ENCODE measurements around the gene EVI5. TPM values are rescaled to one million over a fixed set of nuclear protein-coding genes. Genes with fewer than 3 reads are reported as not detected.
"Not testable (repeated sequence)": the region's sequence is repeated elsewhere in the genome, so short reads cannot be mapped to it uniquely, and the experiment has no call there.

Gene EVI5
- total RNA-seq, 1 experiment from 2014 or later: 19.5 TPM

DNA sequence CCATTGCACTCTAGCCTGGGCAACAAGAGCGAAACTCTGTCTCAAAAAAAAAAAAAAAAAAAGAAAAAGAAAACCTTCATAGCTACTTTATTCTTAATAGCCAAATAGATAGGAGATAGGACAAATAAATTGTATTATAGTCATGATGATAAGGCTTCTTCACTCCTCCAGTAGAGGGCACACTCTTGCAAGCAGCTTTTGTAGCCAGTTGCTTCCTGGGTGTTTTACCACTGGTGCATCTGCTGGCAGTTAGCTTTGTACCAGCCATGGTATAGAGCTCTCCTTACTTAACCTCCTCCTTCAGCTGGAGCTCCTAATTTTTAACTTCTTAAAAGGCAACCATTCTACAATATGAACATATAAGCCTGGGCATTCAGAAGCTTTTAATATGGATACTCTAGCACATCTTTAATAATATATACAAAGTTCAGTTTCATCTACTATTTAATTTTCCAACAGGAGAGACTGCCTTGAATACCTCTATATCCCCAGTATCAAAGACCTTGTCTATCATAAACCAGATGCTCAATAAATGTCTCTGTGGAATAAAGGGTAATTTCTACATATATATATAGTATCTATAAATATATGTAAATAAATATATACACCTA, 35.8 kb downstream of the EVI5 start:
- DNase-seq (ENCODE audit: low spot score): peak; percentile 74

DNA sequence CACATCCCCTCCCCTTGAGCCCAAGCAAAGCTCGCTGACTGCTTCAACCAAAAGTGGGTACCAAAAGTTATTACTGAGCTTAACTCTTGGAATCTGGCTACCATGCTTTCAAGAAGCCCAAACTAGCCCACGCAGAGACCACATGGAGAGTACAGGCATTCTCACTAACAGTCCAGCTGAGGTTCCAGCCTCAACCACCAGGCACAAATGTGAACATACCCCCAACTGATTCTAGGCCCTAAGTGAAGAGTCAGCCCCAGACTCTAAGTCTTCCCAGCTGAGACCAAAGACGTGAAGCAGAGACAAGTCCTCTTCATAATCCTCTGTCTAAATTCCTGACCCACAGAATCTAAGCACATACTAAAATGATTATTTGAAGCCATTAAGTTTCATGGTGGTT, 36.8 kb downstream of the EVI5 start:
- DNase-seq (ENCODE audit: low spot score): no peak

DNA sequence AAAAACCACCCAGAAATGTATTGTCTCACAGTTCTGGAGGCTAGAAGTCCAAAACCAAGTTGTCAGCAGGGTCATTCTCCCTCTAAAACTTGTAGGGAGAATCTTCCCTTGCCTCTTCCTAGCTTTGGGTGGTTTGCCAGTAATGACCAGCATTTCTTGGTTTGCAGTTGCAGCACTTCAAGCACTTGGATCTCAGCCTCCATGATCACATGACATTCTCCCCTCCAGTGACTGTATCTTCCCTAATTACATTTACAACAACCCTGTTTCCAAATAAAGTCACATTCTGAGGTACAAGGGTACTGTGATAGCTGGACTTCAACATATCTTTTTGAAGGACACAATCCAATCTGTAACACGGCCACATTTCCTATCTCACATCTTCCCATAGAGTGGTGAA, 37.2 kb downstream of the EVI5 start:
- no peak for DNase-seq (ENCODE audit: low spot score)

DNA sequence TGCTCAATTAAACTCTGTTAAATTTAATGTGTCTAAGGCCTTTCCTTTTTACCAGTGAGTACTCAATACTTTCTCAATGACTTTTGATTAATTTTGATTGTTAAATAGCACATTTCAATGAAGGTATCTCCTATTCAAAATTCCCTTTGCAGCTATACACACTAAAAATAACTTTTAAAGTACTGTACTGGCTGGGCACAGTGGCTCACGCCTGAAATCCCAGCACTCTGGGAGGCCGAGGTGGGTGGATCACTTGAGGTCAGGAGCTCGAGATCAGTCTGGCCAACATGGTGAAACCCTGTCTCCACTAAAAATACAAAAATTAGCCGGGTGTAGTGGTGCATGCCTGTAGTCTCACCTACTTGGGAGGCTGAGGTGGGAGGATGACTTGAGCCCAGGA, 38.7 kb downstream of the EVI5 start:
- DNase-seq (ENCODE audit: low spot score): not testable (repeated sequence)

DNA sequence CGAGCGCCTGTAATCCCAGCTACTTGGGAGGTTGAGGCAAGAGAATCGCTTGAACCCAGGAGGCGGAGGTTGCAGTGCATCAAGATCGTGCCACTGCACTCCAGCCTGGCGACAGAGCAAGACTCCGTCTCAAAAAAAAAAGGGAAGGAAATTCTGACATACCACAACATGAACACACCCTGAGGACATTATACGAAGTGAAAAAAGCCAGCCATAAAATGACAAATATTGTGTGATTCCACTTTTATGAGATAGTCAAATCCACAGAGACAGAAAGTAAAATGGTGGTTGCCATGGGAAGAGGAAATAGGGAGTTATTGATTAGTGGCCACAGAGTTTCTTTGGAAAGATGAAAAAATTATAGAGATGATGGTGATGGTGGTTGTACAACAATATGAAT, 41.7 kb downstream of the EVI5 start:
- no peak for DNase-seq (ENCODE audit: low spot score)

DNA sequence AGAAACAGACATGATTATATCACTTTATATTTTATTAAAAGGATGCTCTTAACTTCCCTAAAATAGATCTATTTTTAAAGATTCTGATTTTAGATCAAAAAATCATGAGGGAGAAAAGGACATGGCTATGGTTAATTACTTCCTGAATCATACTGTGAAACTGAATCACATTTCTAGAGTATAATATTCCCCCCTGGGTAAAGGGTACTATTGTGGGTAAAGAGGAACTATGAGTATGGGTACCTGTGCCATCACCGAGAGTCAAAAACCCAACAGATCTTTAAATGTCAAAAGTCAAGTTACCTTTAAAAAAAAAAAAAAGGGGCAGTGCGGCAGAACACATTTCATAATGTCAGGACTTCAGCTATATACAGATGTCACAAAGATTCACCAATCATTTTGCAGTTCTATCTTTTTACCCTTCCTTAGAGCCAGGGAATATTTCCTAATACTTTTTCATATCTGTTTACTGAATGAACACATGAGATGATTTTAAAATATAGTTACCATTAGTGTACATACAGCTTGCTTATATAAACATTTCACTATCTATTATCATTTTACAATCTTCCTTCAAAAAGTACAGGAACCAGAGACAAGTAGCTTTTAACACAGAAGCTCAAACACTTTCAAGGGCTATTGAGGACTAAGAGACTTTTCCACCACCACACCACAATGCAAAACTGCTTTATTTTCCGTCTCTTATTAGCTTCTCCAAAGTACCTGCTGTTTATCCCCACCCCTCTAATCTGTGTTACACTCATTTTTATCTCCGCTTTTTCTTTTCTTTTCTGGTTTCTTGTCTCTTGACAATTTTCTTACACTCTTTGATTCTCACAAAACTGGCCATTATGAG, 45.0 kb downstream of the EVI5 start:
- DNase-seq (ENCODE audit: low spot score): no peak

DNA sequence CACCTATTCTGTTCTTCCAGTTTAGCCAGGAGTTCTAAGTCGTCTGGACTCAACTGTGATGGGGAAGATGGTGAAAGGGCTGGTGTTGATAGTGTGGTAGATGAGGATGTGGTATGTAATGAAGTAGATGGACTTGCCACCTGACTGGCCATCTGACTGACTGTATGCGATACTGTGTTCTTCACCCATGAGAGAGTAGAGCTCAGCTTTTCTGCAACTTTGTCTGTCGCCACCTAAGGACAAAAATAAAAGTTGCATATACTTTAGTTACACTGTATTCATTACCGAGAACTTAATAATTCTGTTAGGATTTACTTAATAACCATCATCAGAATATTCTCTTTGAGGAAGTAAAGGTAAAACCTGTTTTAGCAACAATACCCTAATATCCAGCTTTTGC, 48.5 kb downstream of the EVI5 start:
- DNase-seq (ENCODE audit: low spot score): peak; percentile 37

DNA sequence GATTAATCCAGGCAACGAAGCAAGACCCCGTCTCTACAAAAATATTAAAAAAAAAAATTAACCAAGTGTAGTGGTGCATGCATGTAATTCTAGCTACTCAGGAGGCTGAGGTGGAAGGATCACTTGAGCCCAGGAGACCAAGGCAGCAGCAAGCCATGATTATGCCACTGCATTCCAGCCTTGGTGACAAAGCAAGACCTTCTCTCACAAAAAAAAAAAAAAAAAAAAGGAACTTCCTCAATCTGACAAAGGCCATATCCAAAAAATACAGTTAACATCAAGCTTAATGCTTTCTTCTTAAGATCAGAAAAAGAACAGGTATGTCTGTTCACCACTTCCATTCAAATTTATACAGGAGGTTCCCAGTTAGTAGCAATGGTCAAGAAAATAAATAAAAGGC, 54.4 kb downstream of the EVI5 start:
- no peak for DNase-seq (ENCODE audit: low spot score)

DNA sequence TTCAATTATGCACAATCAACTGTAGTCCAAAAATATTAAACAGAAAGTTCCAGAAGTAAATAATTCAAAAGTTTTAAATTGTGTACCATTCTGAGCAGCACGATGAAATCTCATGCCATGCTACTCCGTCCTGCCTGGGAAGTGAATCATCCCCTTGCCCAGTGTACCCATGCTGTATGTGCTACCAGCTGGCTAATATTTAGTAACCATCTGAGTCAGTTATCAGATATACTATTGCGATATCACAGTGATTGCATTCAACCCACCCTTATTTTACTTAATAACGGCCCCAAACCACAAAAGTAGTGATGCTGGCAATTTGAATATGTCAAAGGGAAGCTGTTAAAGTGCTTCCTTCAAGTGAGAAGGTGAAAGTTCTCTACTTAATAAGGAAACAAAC, 56.2 kb downstream of the EVI5 start:
- DNase-seq (ENCODE audit: low spot score): no peak

DNA sequence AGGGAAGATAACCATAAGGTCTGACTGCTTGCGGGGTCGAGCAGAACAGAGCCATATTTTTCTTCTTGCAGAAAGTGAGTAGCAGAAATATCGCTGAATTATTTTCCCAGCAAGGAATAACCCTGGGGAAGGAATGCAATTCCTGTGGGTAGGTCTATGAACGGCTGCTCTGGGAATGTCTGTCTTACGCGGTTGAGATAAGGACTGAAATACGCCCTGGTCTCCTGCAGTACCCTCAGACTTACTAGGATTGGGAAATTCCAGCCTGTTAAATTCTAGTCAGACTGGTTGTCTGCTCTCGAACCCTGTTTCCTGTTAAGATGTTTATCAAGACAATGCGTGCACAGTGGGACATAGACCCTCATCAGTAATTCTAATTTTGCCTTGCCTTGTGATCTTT, 61.2 kb downstream of the EVI5 start:
- DNase-seq (ENCODE audit: low spot score): not testable (repeated sequence)

DNA sequence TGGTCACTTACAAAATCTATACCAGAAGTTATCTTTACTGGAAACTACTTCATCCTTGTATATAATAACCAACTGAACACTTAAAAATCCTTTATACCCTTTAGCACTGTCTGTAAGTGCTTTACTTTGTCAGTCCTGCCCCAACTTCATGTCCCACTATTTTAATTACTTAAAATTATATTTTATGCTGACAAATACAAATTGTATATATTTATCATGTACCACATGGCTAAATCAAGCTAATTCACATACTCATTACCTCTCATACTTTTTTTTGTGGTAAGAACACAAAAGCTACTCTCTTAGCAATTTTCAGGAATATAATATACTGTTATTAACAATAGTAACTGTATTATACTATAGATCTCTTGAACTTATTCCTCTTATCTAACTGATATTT, 63.0 kb downstream of the EVI5 start:
- DNase-seq (ENCODE audit: low spot score): no peak

DNA sequence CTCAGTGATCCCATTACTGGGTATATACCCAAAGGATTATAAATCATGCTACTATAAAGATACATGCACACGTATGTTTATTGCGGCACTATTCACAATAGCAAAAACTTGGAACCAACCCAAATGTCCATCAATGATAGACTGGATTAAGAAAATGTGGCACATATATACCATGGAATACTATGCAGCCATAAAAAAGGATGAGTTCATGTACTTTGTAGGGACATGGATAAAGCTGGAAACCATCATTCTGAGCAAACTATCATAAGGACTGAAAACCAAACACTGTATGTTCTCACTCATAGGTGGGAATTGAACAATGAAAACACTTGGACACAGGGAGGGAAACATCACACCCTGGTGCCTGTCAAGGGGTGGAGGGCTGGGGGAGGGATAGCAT, 63.8 kb downstream of the EVI5 start:
- DNase-seq (ENCODE audit: low spot score): not testable (repeated sequence)

DNA sequence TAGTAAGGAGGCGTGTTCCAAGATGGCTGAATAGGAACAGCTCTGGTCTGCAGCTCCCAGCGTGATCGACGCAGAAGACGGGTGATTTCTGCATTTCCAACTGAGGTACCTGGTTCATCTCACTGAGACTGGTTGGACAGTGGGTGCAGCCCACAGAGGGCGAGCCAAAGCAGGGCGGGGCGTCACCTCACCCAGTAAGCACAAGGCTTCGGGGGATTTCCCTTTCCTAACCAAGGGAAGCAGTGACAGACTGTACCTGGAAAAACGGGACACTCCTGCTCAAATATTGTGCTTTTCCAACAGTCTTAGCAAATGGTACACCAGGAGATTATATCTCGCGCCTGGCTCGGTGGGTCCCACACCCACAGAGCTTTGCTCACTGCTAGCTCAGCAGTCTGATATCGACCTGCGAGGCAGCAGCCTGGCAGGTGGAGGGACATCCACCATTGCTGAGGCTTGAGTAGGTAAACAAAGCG, 69.4 kb downstream of the EVI5 start:
- DNase-seq (ENCODE audit: low spot score): not testable (repeated sequence)

DNA sequence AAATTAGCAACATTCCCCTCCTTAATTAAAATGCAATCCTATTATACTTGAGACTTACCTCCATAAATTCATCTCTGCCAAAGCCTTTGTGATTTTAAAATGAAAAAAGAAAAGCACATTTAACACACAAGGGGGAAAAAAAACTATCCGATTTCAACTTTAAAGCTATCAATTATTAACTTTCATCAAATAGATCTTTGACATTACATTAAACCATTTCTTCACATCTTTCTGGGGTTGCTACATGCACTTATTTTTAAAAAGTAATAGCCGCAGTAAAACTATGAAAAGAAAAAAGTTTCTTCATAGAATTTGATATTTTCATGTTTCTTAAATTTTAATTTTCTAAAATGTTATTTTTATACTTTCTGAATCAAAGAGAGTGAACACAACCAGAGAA, 71.0 kb downstream of the EVI5 start:
- no peak for DNase-seq (ENCODE audit: low spot score)

DNA sequence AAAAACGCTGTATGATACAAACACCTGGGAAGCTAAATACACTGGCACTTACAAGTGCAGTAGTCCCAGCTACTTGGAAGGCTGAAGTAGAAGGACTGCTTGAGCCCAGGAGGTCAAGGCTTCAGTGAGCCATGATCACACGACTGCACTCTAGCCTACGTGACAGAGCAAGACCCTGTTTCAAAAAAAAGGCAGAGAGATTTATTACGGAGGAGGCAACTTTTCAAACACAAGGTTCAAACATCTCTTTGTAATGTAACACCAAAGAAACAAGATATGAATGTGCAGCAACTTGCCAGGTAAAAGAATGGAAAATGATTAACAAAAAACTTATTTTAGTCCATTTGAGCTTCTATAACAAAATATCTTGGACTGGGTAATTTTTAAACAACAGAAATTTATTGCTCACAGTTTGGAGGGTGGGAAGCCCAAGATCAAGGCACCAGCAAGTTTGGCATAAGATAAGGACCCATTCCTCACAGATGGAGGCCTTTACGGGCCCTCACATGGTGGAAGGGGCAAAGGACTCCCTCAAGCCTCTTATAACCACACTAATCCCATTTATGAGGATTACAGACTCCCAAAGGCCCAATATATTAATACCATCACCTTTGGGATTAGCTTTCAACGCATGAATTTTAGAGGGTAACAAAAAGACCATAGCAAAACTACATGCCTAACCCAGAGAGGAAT, 73.3 kb downstream of the EVI5 start:
- no peak for DNase-seq (ENCODE audit: low spot score)

DNA sequence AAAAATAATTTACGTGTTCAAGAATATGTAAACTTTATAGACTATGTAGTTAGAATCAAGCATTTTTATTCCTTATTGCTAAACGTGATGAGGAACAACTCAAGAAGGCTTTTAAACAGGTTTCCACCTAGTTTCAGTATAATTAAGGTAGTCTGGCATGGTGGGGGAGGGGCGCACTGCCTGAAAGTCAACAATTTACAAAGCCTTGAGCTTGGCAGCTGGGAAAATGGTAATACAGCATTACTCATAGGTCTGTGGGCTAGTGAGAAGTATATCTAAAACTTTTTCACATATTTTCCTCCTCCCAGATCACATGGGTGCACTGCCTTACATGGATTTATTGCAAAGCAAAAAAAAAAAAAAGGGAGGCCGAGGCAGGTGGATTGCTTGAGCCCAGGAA, 75.2 kb downstream of the EVI5 start:
- no peak for DNase-seq (ENCODE audit: low spot score)

DNA sequence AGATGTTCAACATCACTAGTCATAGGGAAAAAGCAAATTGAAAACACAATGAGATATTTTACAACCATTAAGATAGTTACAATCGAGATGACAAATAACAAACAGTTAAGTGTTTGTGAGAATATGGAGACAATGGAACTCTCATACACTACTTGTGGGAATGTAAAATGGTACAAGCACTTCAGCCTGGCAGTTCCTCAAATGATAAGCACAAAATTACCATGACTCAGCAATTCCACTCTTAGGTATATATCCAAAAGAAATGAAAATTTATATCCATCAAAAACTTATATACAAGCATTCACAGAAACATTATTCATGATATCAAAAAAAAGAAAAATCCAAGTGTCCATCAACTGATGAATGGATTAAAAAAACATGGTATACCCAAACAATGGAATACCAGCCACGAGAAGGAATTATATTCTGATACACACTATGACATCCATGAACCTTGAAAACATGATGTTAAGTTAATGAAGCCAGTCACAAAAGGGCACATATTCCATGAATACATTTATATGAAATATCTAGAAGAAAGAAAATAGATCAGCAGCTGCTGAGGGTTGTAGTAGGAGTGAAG, 76.4 kb downstream of the EVI5 start:
- no peak for DNase-seq (ENCODE audit: low spot score)

DNA sequence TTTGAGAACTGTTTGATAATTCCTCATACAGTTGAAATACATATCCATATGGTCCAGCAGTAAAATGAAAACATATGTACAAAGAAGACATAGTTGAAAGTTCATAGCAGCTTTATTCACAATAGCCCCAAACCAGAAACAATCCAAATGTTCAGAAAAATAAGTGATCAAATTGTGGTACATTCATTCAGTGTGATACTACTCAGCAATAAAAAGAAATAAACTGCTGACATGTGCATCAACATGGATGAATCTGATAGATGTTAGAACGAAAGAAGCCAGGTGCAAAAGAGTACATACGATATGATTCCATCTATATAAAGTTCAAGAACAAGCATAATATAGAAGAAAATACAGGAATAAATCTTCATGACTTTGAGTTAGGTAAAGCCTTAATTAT, 77.2 kb downstream of the EVI5 start:
- DNase-seq (ENCODE audit: low spot score): no peak

DNA sequence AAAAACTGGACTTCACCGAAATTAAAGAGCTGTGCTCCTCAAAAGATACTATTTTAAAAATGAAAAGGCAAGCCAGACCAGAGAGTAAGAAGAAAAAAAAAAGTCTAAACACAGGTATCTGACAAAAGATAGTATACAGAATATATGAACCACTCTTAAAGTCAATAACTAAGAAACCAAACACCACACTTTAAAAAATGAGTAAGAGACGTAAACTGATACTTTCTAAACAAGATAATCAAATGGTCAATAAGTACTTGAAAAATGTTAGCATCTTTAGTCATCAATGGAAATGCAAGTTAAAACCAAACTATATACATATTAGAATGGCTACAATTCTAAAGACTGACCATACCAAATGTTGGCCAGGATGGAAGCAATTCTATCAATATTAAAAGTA, 77.6 kb downstream of the EVI5 start:
- DNase-seq (ENCODE audit: low spot score): no peak

DNA sequence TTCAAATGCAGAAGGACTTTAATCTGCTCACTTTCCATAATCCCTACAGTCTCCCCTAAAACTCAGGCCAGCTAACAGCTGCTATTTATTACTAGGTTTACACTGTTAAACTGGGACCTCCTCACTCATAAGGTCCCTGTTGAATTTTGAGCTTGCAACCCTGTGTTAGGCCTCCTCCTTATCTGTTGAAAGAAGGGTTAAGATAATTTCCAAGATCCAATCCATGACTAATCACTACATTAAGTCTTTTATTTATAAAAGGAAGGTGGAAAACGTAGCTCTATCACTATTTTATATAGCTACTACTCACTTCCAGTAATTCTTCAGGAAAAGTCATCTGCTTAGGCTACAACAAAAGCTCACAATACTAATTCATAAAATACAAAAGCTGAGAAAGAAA, 79.5 kb downstream of the EVI5 start:
- no peak for DNase-seq (ENCODE audit: low spot score)

DNA sequence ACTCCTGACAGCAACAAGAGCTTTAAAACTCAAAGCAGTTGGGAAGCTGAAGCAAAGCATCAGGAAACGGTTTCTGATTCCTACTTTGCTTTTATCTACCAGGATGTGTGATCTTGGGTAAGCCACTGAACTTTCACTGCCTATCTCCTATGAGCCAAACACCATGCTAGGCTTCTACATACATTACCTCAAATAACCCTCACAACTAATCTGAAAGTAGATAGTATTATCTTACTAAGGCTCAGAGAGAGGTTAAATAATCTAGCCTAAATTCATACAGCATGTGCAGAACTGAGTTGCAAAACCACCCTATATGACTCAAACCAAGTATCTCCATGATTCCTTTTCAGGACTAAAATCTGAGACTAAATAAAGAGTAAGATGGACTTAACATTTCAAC, 83.8 kb downstream of the EVI5 start:
- DNase-seq (ENCODE audit: low spot score): no peak

DNA sequence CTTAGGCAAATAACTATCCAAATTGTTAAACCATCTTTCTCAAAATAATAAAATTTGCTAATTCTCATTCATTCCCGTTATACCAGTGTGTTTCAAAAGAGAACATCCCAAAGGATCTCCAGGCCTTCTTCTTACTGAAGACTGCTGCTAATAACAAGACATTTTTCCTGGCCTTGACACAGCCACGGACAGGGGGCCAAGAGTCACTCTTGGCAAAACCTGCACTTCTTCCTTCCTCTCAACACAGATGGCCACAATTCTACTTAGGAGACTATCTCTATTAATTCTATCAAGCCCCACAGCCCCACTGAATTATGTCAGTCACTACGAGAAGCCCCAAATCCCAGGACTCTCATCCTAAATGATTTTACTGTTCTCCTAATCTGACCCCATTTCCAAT, 86.0 kb downstream of the EVI5 start:
- no peak for DNase-seq (ENCODE audit: low spot score)
